NOMO-1 treated with dmso at 0.1 percent for 144 hours (cell line): Measurements from ENCODE around the gene CCDC88C.

Experiments
- DNase-seq: peaks from one replicate; lab custom pipeline; 2025; ENCODE audit not compliant: unreplicated experiment; lab: John Stamatoyannopoulos, UW

The CCDC88C gene

DNA sequence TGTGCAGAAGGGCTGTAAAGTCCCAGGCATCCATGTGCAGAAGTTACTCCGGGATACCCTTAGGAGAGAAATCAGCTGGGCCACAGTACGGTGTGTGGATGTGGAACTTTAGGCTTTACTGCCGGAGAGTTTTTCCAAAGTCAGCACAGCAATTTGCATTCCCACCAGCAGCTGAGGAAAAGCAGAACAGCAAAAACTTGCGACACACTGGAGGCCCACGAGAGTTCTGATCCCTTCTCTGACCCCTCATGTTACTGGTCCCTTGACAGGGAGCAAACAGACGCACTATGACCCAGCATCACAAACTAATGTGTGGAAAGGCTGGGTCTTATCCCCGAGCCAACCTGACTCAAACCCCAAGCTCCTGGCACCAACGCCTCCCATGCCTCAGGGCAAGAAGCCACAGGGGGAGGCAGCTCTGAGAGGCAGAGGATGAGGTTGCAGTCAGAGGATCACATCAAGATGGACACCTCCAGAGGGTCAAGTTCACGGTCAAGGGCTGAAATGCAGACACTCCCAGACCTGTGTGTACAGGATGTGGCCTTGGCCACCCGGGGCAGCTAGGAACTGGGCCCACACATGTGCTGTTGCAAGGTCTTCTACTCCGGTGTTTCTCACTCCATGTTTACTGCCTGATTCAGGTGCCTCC, 38.6 kb downstream of the CCDC88C start:
- peak; percentile 18 for DNase-seq

DNA sequence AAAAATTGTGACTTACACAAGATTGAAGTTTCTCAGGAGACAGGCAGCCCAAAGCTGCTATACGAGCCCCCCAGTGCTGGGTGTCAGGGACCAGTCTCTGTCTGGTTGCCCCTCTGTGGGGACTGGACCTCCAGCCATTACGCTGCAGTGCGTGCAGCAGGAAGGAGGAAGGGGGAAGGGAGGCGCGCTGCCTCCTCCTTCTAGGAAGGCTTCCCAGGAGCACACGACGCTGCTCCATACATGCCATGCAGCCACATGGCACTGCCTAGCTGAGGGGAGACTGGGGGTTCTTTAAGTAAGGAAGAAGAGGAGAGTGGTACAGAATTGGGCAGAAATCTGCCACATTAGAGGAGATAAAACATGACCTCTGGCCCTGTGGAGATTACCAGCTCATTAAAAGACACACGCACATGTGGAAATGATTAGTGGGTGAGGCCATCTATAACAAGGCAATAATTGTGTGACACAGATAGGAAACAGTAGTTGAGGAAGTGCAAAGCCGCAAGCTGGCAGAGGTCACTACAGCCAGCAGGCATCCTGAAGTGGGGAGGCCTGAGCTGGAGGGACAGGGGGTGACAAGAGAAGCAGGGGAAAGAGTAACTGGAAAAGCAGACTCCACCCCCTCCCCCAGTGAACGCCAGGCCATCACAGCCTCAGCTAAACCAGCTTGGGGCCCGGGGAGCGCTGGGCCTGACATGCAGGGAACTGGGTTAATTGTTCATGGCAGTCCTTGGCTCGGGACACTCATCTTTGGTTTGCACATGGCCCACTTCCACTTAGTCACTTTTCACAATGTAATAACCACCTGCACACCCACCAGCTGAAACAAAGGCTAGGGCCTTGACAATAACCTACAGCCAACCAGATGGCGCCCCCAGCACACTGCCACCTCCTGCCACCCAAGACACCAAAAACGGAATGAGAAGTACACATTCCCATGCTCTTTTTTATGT, 39.6 kb downstream of the CCDC88C start:
- peak; percentile 68 for DNase-seq

- no peak for DNase-seq
Observed at GRCh38 chr14:91376547-91377477, 40.8 kb downstream of the CCDC88C start.

DNA sequence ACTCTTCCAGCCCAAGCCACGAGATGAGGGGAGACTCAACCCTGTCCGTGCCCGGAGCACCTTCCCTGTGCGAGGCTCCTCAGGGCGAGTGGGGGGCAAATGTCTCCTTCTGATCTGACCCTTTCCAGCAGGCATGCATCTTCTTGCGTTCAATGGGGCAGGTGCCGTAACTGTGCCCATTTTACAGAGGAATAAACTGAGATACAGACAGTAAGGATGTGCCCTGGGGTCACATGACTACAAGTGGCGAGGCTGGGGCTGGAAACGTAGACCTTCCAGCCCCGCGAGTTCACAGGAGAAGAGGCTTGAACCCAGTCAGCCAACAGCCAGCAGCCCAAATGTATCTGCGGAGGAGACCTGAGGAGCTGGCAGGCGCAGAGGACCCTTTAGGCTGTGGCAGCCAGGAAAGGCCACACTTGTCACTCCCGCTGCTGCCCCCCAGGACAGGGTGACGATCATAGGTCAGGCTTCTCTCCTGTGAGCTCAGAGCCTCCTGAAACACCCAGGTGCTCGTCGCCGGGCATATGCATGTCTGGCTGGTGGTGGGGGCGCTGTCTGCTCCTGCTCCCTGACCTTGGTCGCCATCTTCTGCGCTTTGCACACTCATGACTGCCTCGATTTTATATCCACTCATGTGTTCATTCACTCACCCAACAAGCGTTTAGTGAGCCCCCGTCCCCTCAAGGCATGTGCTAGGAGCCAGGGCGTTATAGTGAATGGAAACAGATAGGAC, 41.7 kb downstream of the CCDC88C start:
- no peak for DNase-seq

- DNase-seq, result no peak
Observed at GRCh38 chr14:91374879-91375702, 42.5 kb downstream of the CCDC88C start.

DNA sequence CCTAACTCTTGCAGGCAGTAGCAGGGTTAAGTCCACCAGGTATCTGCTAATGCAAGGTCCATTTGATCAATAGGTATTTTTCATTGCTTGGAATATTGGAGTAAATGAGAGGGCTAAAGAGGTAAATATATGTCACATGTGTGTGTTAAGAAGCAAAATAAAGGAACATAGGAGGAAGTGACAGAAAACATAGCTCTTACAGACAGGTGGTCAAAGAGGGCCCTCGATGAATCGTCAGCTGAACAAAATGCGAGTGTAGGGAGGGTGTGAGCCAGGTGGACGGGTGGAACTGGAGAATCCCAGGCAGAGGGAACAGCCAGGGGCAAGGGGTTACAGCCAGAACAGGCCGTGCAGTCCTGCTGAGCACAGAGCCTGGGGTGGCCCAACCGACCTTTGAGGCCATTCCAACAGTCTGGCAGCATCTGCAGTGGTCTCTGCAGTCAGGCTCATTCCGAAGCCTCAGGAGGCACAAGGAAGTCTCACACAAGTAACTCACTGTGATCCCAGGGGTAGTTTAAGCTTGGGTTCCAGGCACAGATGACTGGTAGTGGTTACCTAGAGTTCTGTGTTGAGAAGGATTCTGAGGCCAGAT, 43.2 kb downstream of the CCDC88C start:
- DNase-seq, result no peak

DNA sequence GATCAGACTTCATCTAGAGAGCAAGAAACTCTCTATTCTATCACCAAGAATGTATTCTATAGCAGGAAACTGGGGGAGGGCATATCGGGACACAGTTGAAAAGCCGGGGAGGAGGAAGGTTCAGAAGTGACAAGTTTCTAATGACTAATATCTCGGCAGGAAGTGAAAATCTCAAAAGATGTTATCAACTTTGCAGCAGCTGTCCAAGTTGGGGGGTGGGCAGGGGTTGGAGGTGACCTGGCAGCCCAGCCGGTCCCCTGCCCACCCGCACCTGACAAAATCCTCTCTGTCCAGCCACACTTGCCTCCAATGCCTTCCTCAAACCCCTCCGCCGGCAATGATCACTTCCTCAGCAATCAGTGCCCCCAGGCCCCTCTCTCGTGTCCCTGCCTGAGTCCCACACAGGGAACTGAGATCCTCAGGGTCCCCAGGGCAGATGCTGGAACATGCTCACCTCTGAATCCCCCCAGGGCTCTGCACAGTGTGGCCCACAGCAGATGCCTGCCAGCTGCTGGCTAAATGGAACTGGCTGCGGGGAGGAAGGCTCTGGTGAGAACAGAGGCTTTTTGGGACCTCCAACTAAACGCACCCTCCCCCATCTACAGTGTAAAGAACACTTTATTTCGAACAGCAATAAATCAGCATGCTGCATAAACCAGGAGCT, 43.9 kb downstream of the CCDC88C start:
- no peak for DNase-seq

GRCh38 chr14:91372671-91373495, 44.7 kb downstream of the CCDC88C start:
- DNase-seq, result no peak

- no peak for DNase-seq
Observed at GRCh38 chr14:91371990-91372375, 45.6 kb downstream of the CCDC88C start.

DNA sequence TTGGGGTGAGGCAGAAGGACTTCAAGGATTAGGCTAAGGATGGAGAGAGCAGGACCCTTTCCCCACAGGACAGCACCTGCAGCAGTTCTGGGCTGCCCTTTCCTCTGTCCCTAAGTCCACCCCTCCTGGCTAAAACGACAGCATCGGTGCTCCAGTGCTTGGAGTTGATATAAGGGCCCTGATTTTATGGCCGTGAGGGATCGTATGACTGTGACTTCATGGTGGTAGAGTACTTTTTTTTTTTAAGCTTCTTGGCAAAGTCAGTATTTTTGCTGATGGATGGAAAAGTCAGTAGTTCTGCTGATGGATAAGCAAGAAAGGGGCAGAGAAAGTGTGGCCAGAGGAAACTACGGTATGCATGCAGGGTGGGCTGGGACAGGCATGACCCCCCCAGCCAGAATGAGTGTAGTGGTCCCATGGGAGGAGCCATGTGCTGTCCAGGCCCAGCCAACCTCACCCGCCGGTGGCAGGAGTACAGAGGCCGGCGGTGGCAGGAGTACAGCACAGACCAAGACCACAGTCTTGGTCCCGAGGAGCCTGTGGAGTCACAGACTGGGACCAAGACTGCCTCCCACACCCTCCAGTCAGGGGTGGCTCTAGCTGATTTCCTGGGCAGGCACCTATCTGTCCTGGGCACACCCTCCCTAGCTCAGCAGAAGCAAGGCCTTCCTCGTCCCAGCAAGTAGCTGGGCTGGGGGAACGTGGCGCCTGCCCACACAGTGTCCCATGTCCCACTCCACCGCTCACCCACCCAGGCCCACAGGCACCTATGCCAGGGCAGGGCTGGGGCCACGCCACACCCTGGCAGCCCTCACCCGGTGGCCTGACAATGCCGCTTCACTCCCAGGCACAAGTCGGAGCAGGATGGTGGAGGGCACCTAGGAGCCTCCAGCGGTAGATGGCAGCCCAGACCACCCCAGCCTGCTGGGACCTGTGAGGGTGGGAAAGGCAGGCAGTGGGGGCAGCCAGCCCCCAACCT, 46.3 kb downstream of the CCDC88C start:
- DNase-seq, result no peak

GRCh38 chr14:91369628-91370445, 47.8 kb downstream of the CCDC88C start:
- DNase-seq, result no peak

GRCh38 chr14:91368776-91369416, 48.7 kb downstream of the CCDC88C start:
- no peak for DNase-seq

- peak; percentile 32 for DNase-seq
Observed at GRCh38 chr14:91367173-91368171, 50.1 kb downstream of the CCDC88C start.

DNA sequence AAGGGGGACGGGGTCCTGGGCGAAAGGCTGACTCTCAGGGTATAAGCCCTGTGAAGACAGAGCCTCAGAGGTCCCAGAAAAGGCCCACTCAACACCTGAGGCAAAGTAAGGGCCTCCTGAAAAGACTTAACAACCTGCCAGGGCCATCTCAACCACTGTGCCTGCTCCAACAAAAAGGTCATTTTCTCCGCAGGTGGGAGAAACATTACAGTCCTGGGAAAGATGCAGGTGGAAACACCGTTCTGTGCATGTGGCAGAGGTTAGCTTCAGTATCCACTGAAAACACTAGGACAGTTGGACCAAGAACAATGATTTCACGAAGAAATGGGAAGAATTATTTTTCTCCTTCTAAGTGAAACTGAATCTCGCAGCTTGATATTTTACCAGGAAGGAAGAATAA, 50.9 kb downstream of the CCDC88C start:
- DNase-seq, result no peak
